K562 (cell line): ENCODE results near the gene NOSTRIN. TPM values are rescaled to one million over a fixed set of nuclear protein-coding genes. Genes with fewer than 3 reads are reported as not detected.
A peak's percentile ranks its signal among the peaks of the same experiment; 100 is the strongest.

ENCODE experiments used
- CBFA2T2 ChIP-seq: fragments of 450-650 bp; conservative IDR thresholded peaks from 2 replicates; pipeline ENCODE4 v1.6.1; 2017; ENCODE audit warnings: mild to moderate bottlenecking
- DEAF1 ChIP-seq: fragments of 450-650 bp; formaldehyde crosslinking; IDR thresholded peaks from 2 replicates; pipeline ENCODE4 v1.4.0; 2020; ENCODE audit warnings: mild to moderate bottlenecking, moderate library complexity
- EGR1 ChIP-seq: fragments of 450-650 bp; conservative IDR thresholded peaks from 2 replicates; pipeline ENCODE4 v1.6.1; 2017; ENCODE audit warnings: mild to moderate bottlenecking
- ELK1 ChIP-seq: sonication (generic); formaldehyde crosslinking; IDR thresholded peaks from 2 replicates; pipeline ENCODE4 v1.8.1; 2022; ENCODE audit warnings: missing genetic modification reagents
- GTF2A2 ChIP-seq: IDR thresholded peaks from 2 replicates; pipeline ENCODE4 v1.6.1; 2016; ENCODE audit warnings: mild to moderate bottlenecking, missing genetic modification characterization, missing compliant biosample characterization
- KDM5B ChIP-seq: fragments of 200-600 bp; sonication (generic); IDR thresholded peaks from 2 replicates; pipeline ENCODE4 v1.6.1; 2012; ENCODE audit warnings: low read depth, mild to moderate bottlenecking, moderate library complexity, low read length, control low read depth, inconsistent platforms; ENCODE audit not compliant: insufficient replicate concordance
- KHSRP ChIP-seq: fragments of 450-650 bp; IDR thresholded peaks from 2 replicates; pipeline ENCODE4 v1.6.1; 2017
- NCOA4 ChIP-seq: fragments of 450-650 bp; IDR thresholded peaks from 2 replicates; pipeline ENCODE4 v1.6.1; 2018; ENCODE audit warnings: mild to moderate bottlenecking; ENCODE audit not compliant: partially characterized antibody
- NFE2 ChIP-seq: IDR thresholded peaks from 2 replicates; pipeline ENCODE4 v1.6.1; 2014; ENCODE audit warnings: antibody characterized with exemption, low read depth
- RAD21 ChIP-seq, 2 experiments: fragments of 250-450 bp in 1 of 2; fragments of 450-650 bp in 1 of 2; sonication (Bioruptor Pico) in 1 of 2; formaldehyde crosslinking in 1 of 2; IDR thresholded peaks in 1 of 2; conservative IDR thresholded peaks in 1 of 2; 2 replicates each; pipeline versions ENCODE4 v1.4.0 to v1.8.0; 2020 to 2022; ENCODE audit warnings: mild to moderate bottlenecking in 2 of 2, moderate library complexity in 1 of 2
- RNF219 ChIP-seq: fragments of 250-450 bp; sonication (Bioruptor Pico); IDR thresholded peaks from 2 replicates; pipeline ENCODE4 v1.5.0; 2022; ENCODE audit warnings: mild to moderate bottlenecking
- SRF ChIP-seq, 2 experiments: fragments of 250-450, 450-650 bp in 1 of 2; sonication (Bioruptor Pico) in 1 of 2; sonication (generic) in 1 of 2; formaldehyde crosslinking; IDR thresholded peaks; 2 replicates each; pipeline versions ENCODE4 v1.5.0 to v1.5.1; 2020 to 2022; ENCODE audit warnings: mild to moderate bottlenecking in 1 of 2, missing genetic modification reagents in 1 of 2
- TEAD2 ChIP-seq: fragments of 450-650 bp; IDR thresholded peaks from 2 replicates; pipeline ENCODE4 v1.6.1; 2016; ENCODE audit warnings: missing genetic modification characterization, control low read depth, missing compliant biosample characterization
- ZBTB5 ChIP-seq: fragments of 450-650 bp; IDR thresholded peaks from 2 replicates; pipeline ENCODE4 v1.6.1; 2017; ENCODE audit warnings: antibody characterized with exemption
- ZBTB9 ChIP-seq: fragments of 450-650 bp; formaldehyde crosslinking; IDR thresholded peaks from 2 replicates; pipeline ENCODE4 v1.4.0; 2020; ENCODE audit warnings: mild to moderate bottlenecking, moderate library complexity
- ZFX ChIP-seq: sonication (generic); formaldehyde crosslinking; IDR thresholded peaks from 2 replicates; pipeline ENCODE4 v1.8.0; 2022; ENCODE audit warnings: mild to moderate bottlenecking, missing genetic modification reagents, moderate library complexity
- ZNF124 ChIP-seq: sonication (generic); formaldehyde crosslinking; IDR thresholded peaks from 2 replicates; pipeline ENCODE4 v1.8.1; 2022; ENCODE audit warnings: missing genetic modification reagents
- ZNF408 ChIP-seq: fragments of 250-450 bp; sonication (Bioruptor Pico); IDR thresholded peaks from 2 replicates; pipeline ENCODE4 v1.4.0; 2020; ENCODE audit warnings: low read depth, mild to moderate bottlenecking, moderate library complexity
- ZNF707 ChIP-seq: fragments of 250-450 bp; sonication (Bioruptor Pico); conservative IDR thresholded peaks from 2 replicates; pipeline ENCODE4 v1.8.0; 2022; ENCODE audit warnings: inconsistent platforms, mild to moderate bottlenecking, moderate library complexity
- polyA plus RNA-seq, 8 experiments: library from polyadenylated mRNA; depleted of rRNA in 4 of 8; stranded (reverse) in 5 of 8; unstranded in 3 of 8; fragments of >200 nt; fragmentation: Nextera tagmentation in 2 of 8; fragmentation: Illumina TruSeq in 1 of 8; extraction: Ambion mirVana in 2 of 8; extraction: Trizol in 1 of 8; gene quantifications; 2 replicates each; pipeline versions ENCODE4 v1.2.1 to v1.2.3, GENCODE V29; 2011 to 2014; ENCODE audit warnings: inconsistent platforms in 1 of 8, missing spikeins in 1 of 8
- total RNA-seq, 7 experiments: library from RNA; depleted of rRNA in 6 of 7; stranded (reverse); fragments of >200 nt in 6 of 7; fragmentation: Illumina TruSeq in 2 of 7; extraction: Trizol in 2 of 7; gene quantifications; 2 replicates each; pipeline versions ENCODE4 v1.2.1 to v1.2.3, GENCODE V29; 2011 to 2021; ENCODE audit warnings: low replicate concordance in 1 of 7

The NOSTRIN gene
- total and polyA plus RNA-seq, 9 of the 15 experiments (the other 6 are each of a cell fraction or from before 2014, with no cell fraction given): 26.7 to 82.9 (median 56.3) TPM

- TF ChIP-seq ELK1 (CRISPR knock-in tag): no peak
- TF ChIP-seq CBFA2T2: peak; percentile 99
- TF ChIP-seq KHSRP: peak; percentile 89
- peak; percentile 88 for TF ChIP-seq EGR1
- no peak for TF ChIP-seq ZNF408 (CRISPR knock-in tag)
- peak in 1 of 2 experiments; percentile 73; a peak in 1 of 4 replicates for TF ChIP-seq SRF (CRISPR knock-in tag; IDR thresholded peaks at IDR 0.05)
- no peak for TF ChIP-seq ZNF707 (CRISPR knock-in tag)
- no peak for TF ChIP-seq ZBTB5
- TF ChIP-seq GTF2A2 (tag): no peak
- peak; percentile 97 to 99 for TF ChIP-seq RAD21 (CRISPR knock-in tag; conservative IDR thresholded peaks at IDR 0.05 in 1 of 2, IDR thresholded peaks at IDR 0.05 in 1 of 2)
- TF ChIP-seq NCOA4: peak; percentile 79
- TF ChIP-seq ZBTB9: peak; percentile 95
- no peak for TF ChIP-seq KDM5B
- peak; percentile 98 for TF ChIP-seq DEAF1 (CRISPR knock-in tag)
- TF ChIP-seq ZFX (CRISPR knock-in tag): no peak; the same call in 1 of the 2 replicates
- 0 out of 2 replicates have a peak, but pooled peaks have one; percentile 22 for TF ChIP-seq RNF219
- TF ChIP-seq TEAD2: peak; percentile 98
- TF ChIP-seq ZNF124 (CRISPR knock-in tag): no peak
- TF ChIP-seq NFE2: peak; percentile 60
Observed at GRCh38 chr2:168773719-168774521, 28.5 kb upstream of the NOSTRIN start (continued).
